D341Med (cell line): ENCODE results near the gene NTN5.
"Not testable (repeated sequence)": the region's sequence is repeated elsewhere in the genome, so short reads cannot be mapped to it uniquely, and the experiment has no call there.

Experiments
- DNase-seq: peaks from one replicate; pipeline ENCODE4 v3.0.0; 2012; ENCODE audit warnings: low spot score

NTN5 gene

GRCh38 chr19:48672994-48673393 is at the start of gene NTN5:
NTN5 (minus strand) TSS chr19:48673017; CDS start chr19:48670986, 2,031 bp downstream.
- no peak for DNase-seq

- no peak for DNase-seq
Observed at GRCh38 chr19:48722196-48722708, 49.4 kb upstream of the NTN5 start.

GRCh38 chr19:48720613-48721296 is 47.9 kb upstream of the NTN5 start:
- peak; percentile 94 for DNase-seq

- no peak for DNase-seq
Observed at GRCh38 chr19:48720251-48720612, 47.4 kb upstream of the NTN5 start.

- no peak for DNase-seq
Observed at GRCh38 chr19:48719263-48720171, 46.7 kb upstream of the NTN5 start, which contains the start of gene MAMSTR. MAMSTR (minus strand) TSS chr19:48719725; CDS start chr19:48719031, 694 bp downstream.

- DNase-seq: no peak
Observed at GRCh38 chr19:48718711-48719231, 46.0 kb upstream of the NTN5 start.

- DNase-seq: not testable (repeated sequence)
Observed at GRCh38 chr19:48718106-48718505, 45.3 kb upstream of the NTN5 start.

GRCh38 chr19:48716562-48717291 is 43.9 kb upstream of the NTN5 start:
- DNase-seq: no peak

- no peak for DNase-seq
Observed at GRCh38 chr19:48715681-48716171, 42.9 kb upstream of the NTN5 start.

GRCh38 chr19:48714759-48715675 is 42.2 kb upstream of the NTN5 start:
- DNase-seq: no peak

GRCh38 chr19:48713864-48714755 is 41.3 kb upstream of the NTN5 start:
- peak; percentile 99 for DNase-seq

- DNase-seq: peak; percentile 66
Observed at GRCh38 chr19:48713041-48713863, 40.4 kb upstream of the NTN5 start.

GRCh38 chr19:48711106-48711662 is 38.4 kb upstream of the NTN5 start:
- DNase-seq: no peak

- DNase-seq: no peak
Observed at GRCh38 chr19:48708471-48708870, 35.7 kb upstream of the NTN5 start.

- DNase-seq: no peak
Observed at GRCh38 chr19:48705431-48705830, 32.6 kb upstream of the NTN5 start.

- DNase-seq: no peak
Observed at GRCh38 chr19:48703316-48703715, 30.5 kb upstream of the NTN5 start.

- no peak for DNase-seq
Observed at GRCh38 chr19:48702701-48703100, 29.9 kb upstream of the NTN5 start.

- no peak for DNase-seq
Observed at GRCh38 chr19:48698046-48698445, 25.2 kb upstream of the NTN5 start.
